K562 (cell line): Measurements from ENCODE around the gene MUC3A. TPM values are rescaled to one million over a fixed set of nuclear protein-coding genes. Genes with fewer than 3 reads are reported as not detected.
A peak's percentile ranks its signal among the peaks of the same experiment; 100 is the strongest.

Experiments
- ATAC-seq: fragments of 200-7000 bp; cut with Tn5 transposase; 3 replicates; pipeline ENCODE4 v1.9.1; 2020; ENCODE audit warnings: moderate library complexity
- BruUV-seq: library from RNA; stranded (reverse); fragments of 400-500 nt; replicated peaks from 2 replicates; lab custom pipeline; 2021; lab: Mats Ljungman, UMichigan
- CTCF ChIA-PET: fragments of 300-600 bp; formaldehyde crosslinking; extraction: SDS; loops from one replicate; lab custom pipeline; 2021; ENCODE audit warnings: low intra/inter-chr PET ratio; lab: Yijun Ruan, JAX
- POLR2A ChIA-PET: fragments of 300-600, 350-650 bp; sonication (Branson Sonifier 250); formaldehyde crosslinking; extraction: SDS; loops from one replicate; lab custom pipeline; 2021; ENCODE audit warnings: antibody characterized with exemption, inconsistent platforms; lab: Yijun Ruan, JAX
- DNase-seq, 4 experiments: peaks; one replicate each; pipeline versions ENCODE4 v3.0.0 to v3.0.0-alpha.2; 2011 to 2018; ENCODE audit warnings: low spot score in 3 of 4, mixed read lengths in 3 of 4; ENCODE audit errors: extremely low read depth in 1 of 4
- FAIRE-seq: peaks from 2 replicates; lab custom pipeline; 2011; peaks lifted over from hg19 to GRCh38; lab: Jason Lieb, UNC
- H2AFZ ChIP-seq: 2 replicates; pipeline ENCODE4 v1.6.0; 2011; ENCODE audit warnings: low read depth, low read length, control low read depth, inconsistent platforms
- H3K27ac ChIP-seq: fragments of 200-600 bp; 3 replicates; pipeline ENCODE4 v1.8.0; 2011; ENCODE audit warnings: low read depth, mild to moderate bottlenecking, control low read depth, inconsistent platforms, low read length, moderate library complexity, mixed read lengths; ENCODE audit errors: extremely low read depth
- H3K27me3 ChIP-seq, 2 experiments: fragments of 300-600 bp in 1 of 2; 2 replicates in 1 of 2; 3 replicates in 1 of 2; pipeline versions ENCODE4 v1.6.0 to v1.8.0; 2011; ENCODE audit warnings: inconsistent platforms in 2 of 2, low read length in 2 of 2, mild to moderate bottlenecking in 1 of 2, mixed read lengths in 1 of 2, moderate library complexity in 1 of 2; ENCODE audit not compliant: control insufficient read depth in 2 of 2, insufficient read depth in 2 of 2
- H3K36me3 ChIP-seq: fragments of 300-600 bp; 3 replicates; pipeline ENCODE4 v1.8.0; 2011; ENCODE audit warnings: mild to moderate bottlenecking, low read length, inconsistent platforms; ENCODE audit not compliant: control insufficient read depth, insufficient read depth
- H3K4me1 ChIP-seq, 2 experiments: fragments of 200-600 bp in 1 of 2; replicated peaks in 1 of 2; 2 replicates in 1 of 2; 3 replicates in 1 of 2; pipeline versions ENCODE4 v1.5.1 to v1.8.0; 2011; ENCODE audit warnings: inconsistent platforms in 2 of 2, low read length in 2 of 2, mild to moderate bottlenecking in 1 of 2, mixed read lengths in 1 of 2, moderate library complexity in 1 of 2; ENCODE audit not compliant: control insufficient read depth in 2 of 2, insufficient read depth in 2 of 2
- H3K4me2 ChIP-seq: 2 replicates; pipeline ENCODE4 v1.6.1; 2011; ENCODE audit warnings: low read length, control low read depth, inconsistent platforms, mixed read lengths; ENCODE audit not compliant: insufficient read depth
- H3K4me3 ChIP-seq: fragments of 200-600 bp; sonication (generic), shearing (Covaris generic); 2 replicates; pipeline ENCODE4 v1.5.1; 2016; ENCODE audit warnings: control low read depth, inconsistent platforms
- H3K79me2 ChIP-seq: fragments of 200-600 bp; 3 replicates; pipeline ENCODE4 v1.8.0; 2011; ENCODE audit warnings: low read length, inconsistent platforms; ENCODE audit not compliant: control insufficient read depth, insufficient read depth
- H3K9ac ChIP-seq, 2 experiments: 2 replicates each; pipeline versions ENCODE4 v1.6.0 to v1.6.1; 2011; ENCODE audit warnings: low read depth in 2 of 2, low read length in 2 of 2, control low read depth in 1 of 2, inconsistent platforms in 1 of 2, mild to moderate bottlenecking in 1 of 2, mixed read lengths in 1 of 2; ENCODE audit not compliant: insufficient read depth in 1 of 2
- H3K9me1 ChIP-seq: one replicate; pipeline ENCODE4 v1.6.0; 2011; ENCODE audit warnings: inconsistent platforms, mild to moderate bottlenecking, low read length, moderate library complexity; ENCODE audit not compliant: control insufficient read depth, insufficient read depth
- H3K9me3 ChIP-seq: replicated peaks from 2 replicates; pipeline ENCODE4 v1.5.1; 2011; ENCODE audit warnings: low read depth, low read length, inconsistent platforms; ENCODE audit not compliant: control insufficient read depth, insufficient read depth
- H4K20me1 ChIP-seq: replicated peaks from 2 replicates; pipeline ENCODE4 v1.6.1; 2011; ENCODE audit warnings: low read length, inconsistent platforms, mixed read lengths; ENCODE audit not compliant: control insufficient read depth, insufficient read depth
- BCOR ChIP-seq: fragments of 450-650 bp; IDR thresholded peaks from 2 replicates; pipeline ENCODE4 v1.6.1; 2016
- CBX1 ChIP-seq: sonication (generic); IDR thresholded peaks from 2 replicates; pipeline ENCODE4 v1.6.1; 2016; ENCODE audit warnings: antibody characterized with exemption, low read depth, mild to moderate bottlenecking
- CBX3 ChIP-seq, 2 experiments: IDR thresholded peaks; 1 replicate in 1 of 2; 2 replicates in 1 of 2; pipeline ENCODE4 v1.6.1; 2012; ENCODE audit warnings: inconsistent platforms in 2 of 2, low read length in 2 of 2, borderline replicate concordance in 1 of 2, control low read depth in 1 of 2
- HMBOX1 ChIP-seq: sonication (generic); IDR thresholded peaks from 2 replicates; pipeline ENCODE4 v1.6.1; 2016
- KDM1A ChIP-seq, 2 experiments: fragments of 450-650 bp; IDR thresholded peaks; 2 replicates each; pipeline ENCODE4 v1.6.1; 2016; ENCODE audit warnings: mild to moderate bottlenecking in 2 of 2
- PBX2 ChIP-seq, 2 experiments: IDR thresholded peaks in 1 of 2; conservative IDR thresholded peaks in 1 of 2; 2 replicates each; pipeline ENCODE4 v1.6.1; 2016; ENCODE audit warnings: low read depth in 2 of 2, mild to moderate bottlenecking in 1 of 2, missing compliant biosample characterization in 1 of 2, missing genetic modification characterization in 1 of 2, moderate library complexity in 1 of 2
- PRMT5 ChIP-seq: sonication (generic); formaldehyde crosslinking; IDR thresholded peaks from 2 replicates; pipeline ENCODE4 v1.5.0; 2020; ENCODE audit warnings: missing genetic modification reagents
- PTBP1 ChIP-seq: fragments of 200-400 bp; formaldehyde crosslinking; IDR thresholded peaks from 2 replicates; pipeline ENCODE4 v1.6.1; 2017; ENCODE audit warnings: low read depth, low read length
- SMARCA5 ChIP-seq: fragments of 450-650 bp; IDR thresholded peaks from 2 replicates; pipeline ENCODE4 v1.6.1; 2016
- TEAD2 ChIP-seq: fragments of 450-650 bp; IDR thresholded peaks from 2 replicates; pipeline ENCODE4 v1.6.1; 2016; ENCODE audit warnings: missing genetic modification characterization, control low read depth, missing compliant biosample characterization
- ZBTB26 ChIP-seq: fragments of 450-650 bp; formaldehyde crosslinking; IDR thresholded peaks from 2 replicates; pipeline ENCODE4 v1.4.0; 2022; ENCODE audit warnings: missing genetic modification characterization
- ZNF263 ChIP-seq: sonication (generic); formaldehyde crosslinking; IDR thresholded peaks from 2 replicates; pipeline ENCODE4 v1.8.0; 2022; ENCODE audit warnings: mild to moderate bottlenecking, missing genetic modification reagents, borderline replicate concordance
- ZNF280A ChIP-seq: fragments of 450-650 bp; IDR thresholded peaks from 2 replicates; pipeline ENCODE4 v1.6.1; 2018; ENCODE audit warnings: mild to moderate bottlenecking, low read depth; ENCODE audit not compliant: partially characterized antibody
- ZNF445 ChIP-seq: fragments of 250-450 bp; sonication (Bioruptor Pico); IDR thresholded peaks from 2 replicates; pipeline ENCODE4 v1.4.0; 2020; ENCODE audit warnings: low read depth, mild to moderate bottlenecking, moderate library complexity
- WGBS: fragments of 100-300 bp; shearing (Covaris generic); methylation state at CpG from one replicate; pipeline ENCODE4 v1.1.6; 2016; ENCODE audit warnings: low coverage, mixed read lengths; ENCODE audit not compliant: insufficient coverage; ENCODE audit errors: missing lambda C conversion rate; 5-methylcytosine and 5-hydroxymethylcytosine counted together
- in situ Hi-C: fragments of 300-500 bp; cut with MboI; formaldehyde crosslinking; loops from 4 replicates; pipeline ENCODE4 v1.15.0; 2018; ENCODE audit warnings: inconsistent platforms, mixed read lengths
- intact Hi-C: fragments of 100-400 bp; cut with micrococcal nuclease; formaldehyde crosslinking; loops from 2 replicates; pipeline ENCODE4 v1.14.2; 2022
- polyA plus RNA-seq, 8 experiments: library from polyadenylated mRNA; depleted of rRNA in 4 of 8; stranded (reverse) in 5 of 8; unstranded in 3 of 8; fragments of >200 nt; fragmentation: Nextera tagmentation in 2 of 8; fragmentation: Illumina TruSeq in 1 of 8; extraction: Ambion mirVana in 2 of 8; extraction: Trizol in 1 of 8; gene quantifications; 2 replicates each; pipeline versions ENCODE4 v1.2.1 to v1.2.3, GENCODE V29; 2011 to 2014; ENCODE audit warnings: inconsistent platforms in 1 of 8, missing spikeins in 1 of 8
- total RNA-seq, 7 experiments: library from RNA; depleted of rRNA in 6 of 7; stranded (reverse); fragments of >200 nt in 6 of 7; fragmentation: Illumina TruSeq in 2 of 7; extraction: Trizol in 2 of 7; gene quantifications; 2 replicates each; pipeline versions ENCODE4 v1.2.1 to v1.2.3, GENCODE V29; 2011 to 2021; ENCODE audit warnings: low replicate concordance in 1 of 7

The MUC3A gene
- total and polyA plus RNA-seq, 9 of the 15 experiments (the other 6 are each of a cell fraction or from before 2014, with no cell fraction given): 0.06 to 2.2 (median 0.20) TPM; not detected in 1

GRCh38 chr7:100967292-100967863 lies 18.0 kb downstream of the MUC3A start:
- BruUV-seq: no TSS peak
- no peak overlapping the region for H3K4me3 ChIP-seq
- H2AFZ ChIP-seq: no peak overlapping the region
- ChIA-PET CTCF (interaction anchor here (1.8 kb wide), 1 partner anchor 110 kb away, joined by 9 read pairs; no protein-coding TSS in a partner anchor), POLR2A (interaction anchor here (0.6 to 1.9 kb wide), 4 partner anchors 9 to 55 kb away, joined by 3 to 6 read pairs (median 3); no protein-coding TSS in a partner anchor)
- H3K9me1 ChIP-seq: peaks cover 10% of the 10 kb centered on the region
- H3K27me3 ChIP-seq: peaks cover 41 to 71% of the 10 kb centered on the region in 2 experiments
- H3K79me2 ChIP-seq: no peaks in the 10 kb centered on the region
- ATAC-seq (no peak), DNase-seq (peak in 2 of 4 experiments; percentile 24 to 38), FAIRE-seq (peak; percentile 63)
- H4K20me1 ChIP-seq: peaks cover 20% of the 10 kb centered on the region
- in situ Hi-C loops (no loop called here), intact Hi-C loops (loop anchor here (5.0 kb wide), 1 partner anchor 170 kb away; no protein-coding TSS in a partner anchor)
- H3K9me3 ChIP-seq: no peaks in the 10 kb centered on the region
- H3K4me1 ChIP-seq: peaks cover 12 to 25% of the 10 kb centered on the region in 2 experiments; a peak in 4 of 5 replicates
- H3K4me2 ChIP-seq: no peak overlapping the region
- H3K36me3 ChIP-seq: no peaks in the 10 kb centered on the region
- no peak overlapping the region for H3K9ac ChIP-seq
- WGBS: 3% methylated on average over 13 of the region's 13 CpGs
- H3K27ac ChIP-seq: no peak overlapping the region
- 0 out of 3 replicates have a peak, but pooled peaks of 1 of the 2 experiments have one; percentile 35 for TF ChIP-seq CBX3 (IDR thresholded peaks at IDR 0.05; ENCODE audit: borderline replicate concordance in 1 of 2, low read length in 2 of 2)
- peak; percentile 49; the same call in 1 of the 2 replicates for TF ChIP-seq ZNF263 (CRISPR knock-in tag)
- TF ChIP-seq ZNF445 (CRISPR knock-in tag): no peak
- TF ChIP-seq PTBP1: 0 out of 2 replicates have a peak, but pooled peaks have one; percentile 82
- peak; percentile 96 for TF ChIP-seq BCOR
- TF ChIP-seq PBX2 (CRISPR knock-in tag; IDR thresholded peaks at IDR 0.05; ENCODE audit: low read depth): 0 out of 2 replicates have a peak, but pooled peaks have one; percentile 9
- no peak for TF ChIP-seq PBX2 (tag; conservative IDR thresholded peaks at IDR 0.05; ENCODE audit: low read depth)
- peak; percentile 85; the same call in 1 of the 2 replicates for TF ChIP-seq ZBTB26 (CRISPR knock-in tag)
- peak; percentile 70 to 82 for TF ChIP-seq KDM1A (IDR thresholded peaks at IDR 0.05)
- peak; percentile 80; the same call in 1 of the 2 replicates for TF ChIP-seq SMARCA5
- TF ChIP-seq TEAD2: peak; percentile 12; the same call in 1 of the 2 replicates
- TF ChIP-seq PRMT5: 0 out of 2 replicates have a peak, but pooled peaks have one; percentile 40
- peak; percentile 61; the same call in 1 of the 2 replicates for TF ChIP-seq CBX1
- no peak for TF ChIP-seq HMBOX1
- TF ChIP-seq ZNF280A: no peak
